Endometrium (tissue), 2 donors: Measurements from ENCODE around the gene AP3S2.
"Not testable (repeated sequence)": the region's sequence is repeated elsewhere in the genome, so short reads cannot be mapped to it uniquely, and the experiment has no call there.

Source experiments
- FAIRE-seq: peaks from 2 replicates; lab custom pipeline; 2012; peaks lifted over from hg19 to GRCh38; lab: Jason Lieb, UNC
- donor health status: control.
- donor health status: control.

The AP3S2 gene

GRCh38 chr15:89864958-89865739 is 28.6 kb downstream of the AP3S2 start:
- FAIRE-seq = no peak

GRCh38 chr15:89863918-89864317 is 29.9 kb downstream of the AP3S2 start:
- no peak for FAIRE-seq

- no peak for FAIRE-seq
These were observed 32.9 kb downstream of the AP3S2 start for GRCh38 chr15:89860891-89861290.

- no peak for FAIRE-seq
These were observed 33.4 kb downstream of the AP3S2 start for GRCh38 chr15:89860431-89860830.

GRCh38 chr15:89858661-89859458 is 34.9 kb downstream of the AP3S2 start:
- FAIRE-seq = no peak

GRCh38 chr15:89857673-89858072 is 36.1 kb downstream of the AP3S2 start:
- FAIRE-seq = no peak

- no peak for FAIRE-seq
These were observed 37.8 kb downstream of the AP3S2 start for GRCh38 chr15:89855948-89856347.

GRCh38 chr15:89854863-89855262 is 38.9 kb downstream of the AP3S2 start:
- not testable (repeated sequence) for FAIRE-seq

- FAIRE-seq = no peak
These were observed 41.3 kb downstream of the AP3S2 start for GRCh38 chr15:89852342-89852995.

- no peak for FAIRE-seq
These were observed 42.0 kb downstream of the AP3S2 start for GRCh38 chr15:89851673-89852341.

- FAIRE-seq = no peak
These were observed 44.9 kb downstream of the AP3S2 start for GRCh38 chr15:89848970-89849292.

GRCh38 chr15:89847101-89847500 is 46.7 kb downstream of the AP3S2 start:
- FAIRE-seq = no peak

- no peak for FAIRE-seq
These were observed 48.4 kb downstream of the AP3S2 start for GRCh38 chr15:89845305-89845893.

- FAIRE-seq = no peak
These were observed 51.8 kb downstream of the AP3S2 start for GRCh38 chr15:89841962-89842361.

- FAIRE-seq = no peak
These were observed 52.5 kb downstream of the AP3S2 start for GRCh38 chr15:89841306-89841705.

GRCh38 chr15:89839167-89839810 is 54.5 kb downstream of the AP3S2 start:
- FAIRE-seq = no peak

- no peak for FAIRE-seq
These were observed 56.0 kb downstream of the AP3S2 start for GRCh38 chr15:89837830-89838178.

GRCh38 chr15:89837134-89837829 is 56.5 kb downstream of the AP3S2 start:
- no peak for FAIRE-seq

GRCh38 chr15:89836267-89837133 is 57.3 kb downstream of the AP3S2 start:
- no peak for FAIRE-seq

GRCh38 chr15:89835176-89835564 is 58.6 kb downstream of the AP3S2 start:
- no peak for FAIRE-seq
